CD4-positive, alpha-beta T cell treated with Interleukin-1 beta for 1 hour (primary cell): ENCODE measurements around the gene KLB.
A peak's percentile ranks its signal among the peaks of the same experiment; 100 is the strongest.
"Not testable (repeated sequence)": the region's sequence is repeated elsewhere in the genome, so short reads cannot be mapped to it uniquely, and the experiment has no call there.

ENCODE experiments used
- DNase-seq, 2 donors: peaks; one replicate each; pipeline ENCODE4 v3.0.0-alpha.2; 2020 to 2022

The KLB gene

DNA sequence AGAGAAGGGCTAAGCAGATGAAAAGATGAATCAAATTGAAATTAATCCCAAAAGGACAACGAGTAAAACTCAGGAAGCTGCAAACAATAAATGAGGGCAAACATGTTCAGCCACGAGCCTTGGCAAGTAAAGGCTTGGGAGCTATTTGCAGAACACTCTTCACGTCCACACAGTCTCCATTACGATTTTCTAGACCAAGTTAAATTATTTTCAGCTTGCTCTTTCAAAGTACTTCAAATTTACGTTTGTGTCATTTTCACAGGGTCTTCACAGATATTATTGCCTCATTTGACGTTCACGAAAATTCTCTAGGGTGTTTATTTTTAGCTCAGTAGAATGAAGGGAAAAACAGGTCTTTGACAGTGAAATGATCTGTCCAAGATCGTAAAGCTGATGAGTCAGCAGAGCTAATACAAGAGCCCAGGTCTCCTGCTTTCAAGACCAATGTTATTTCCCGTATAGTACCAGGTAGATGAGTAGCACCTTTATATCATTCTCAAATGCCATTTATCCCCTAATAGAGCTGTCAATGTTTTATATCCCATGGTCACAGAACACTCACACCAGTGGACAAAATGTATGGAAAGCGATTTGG, 20.9 kb downstream of the KLB start:
- no peak for DNase-seq

DNA sequence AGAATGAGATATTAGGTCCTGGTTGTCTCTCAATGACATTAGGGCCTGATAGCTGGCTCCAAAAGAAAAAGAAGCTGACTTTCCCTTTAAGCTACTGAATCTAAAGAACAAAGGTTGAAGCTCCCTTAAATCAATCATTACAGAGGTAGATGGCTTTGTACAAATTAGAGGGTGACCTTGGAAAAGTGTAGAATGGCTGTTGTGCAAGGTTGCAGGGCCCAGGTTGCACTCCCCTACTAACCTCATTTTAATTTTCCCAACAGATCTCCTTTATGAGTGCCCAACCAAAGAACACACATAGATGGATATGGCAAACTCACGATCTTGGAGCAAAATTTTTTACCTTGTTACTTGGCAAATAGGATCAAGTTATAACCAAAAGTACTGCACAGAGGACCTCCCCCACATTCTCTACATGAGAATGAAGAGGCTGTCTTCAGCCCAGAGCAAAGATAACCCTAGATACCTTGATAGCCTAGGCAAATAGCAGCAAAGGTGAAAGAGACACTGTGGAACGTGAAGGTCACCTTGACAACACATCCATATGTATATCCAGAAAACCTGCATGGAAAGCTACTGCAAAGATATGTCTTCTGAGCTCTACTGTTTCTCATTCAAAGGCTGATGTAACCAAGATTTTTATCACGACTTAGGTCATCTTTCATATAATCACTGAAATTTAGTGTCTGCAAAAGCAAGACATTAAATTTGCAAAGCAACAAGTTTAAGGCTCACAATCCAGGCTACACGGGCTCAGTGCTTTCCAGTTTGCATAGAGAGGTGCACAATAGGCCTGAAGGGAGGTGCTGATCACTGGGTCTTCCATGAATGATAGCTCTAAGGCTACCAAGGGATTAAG, 23.0 kb downstream of the KLB start:
- DNase-seq: no peak

DNA sequence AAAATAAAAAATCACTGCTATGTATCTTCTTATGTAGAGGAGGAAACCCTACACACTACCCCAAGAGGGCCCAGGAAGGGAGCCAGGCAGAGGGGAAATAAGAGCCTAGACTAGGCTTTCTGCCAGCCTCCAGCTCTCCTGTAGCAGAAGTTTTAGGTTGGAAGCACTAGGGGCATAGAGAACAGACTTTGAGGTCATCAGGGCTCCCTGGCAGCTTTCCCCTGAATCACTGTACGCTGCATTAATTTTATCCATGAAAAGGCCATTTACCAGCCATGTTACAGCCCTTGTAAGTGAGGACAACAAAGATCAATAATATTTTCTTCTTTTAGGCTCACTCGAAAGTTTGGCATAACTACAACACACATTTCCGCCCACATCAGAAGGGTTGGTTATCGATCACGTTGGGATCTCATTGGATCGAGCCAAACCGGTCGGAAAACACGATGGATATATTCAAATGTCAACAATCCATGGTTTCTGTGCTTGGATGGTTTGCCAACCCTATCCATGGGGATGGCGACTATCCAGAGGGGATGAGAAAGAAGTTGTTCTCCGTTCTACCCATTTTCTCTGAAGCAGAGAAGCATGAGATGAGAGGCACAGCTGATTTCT, 27.3 kb downstream of the KLB start:
- DNase-seq: no peak

DNA sequence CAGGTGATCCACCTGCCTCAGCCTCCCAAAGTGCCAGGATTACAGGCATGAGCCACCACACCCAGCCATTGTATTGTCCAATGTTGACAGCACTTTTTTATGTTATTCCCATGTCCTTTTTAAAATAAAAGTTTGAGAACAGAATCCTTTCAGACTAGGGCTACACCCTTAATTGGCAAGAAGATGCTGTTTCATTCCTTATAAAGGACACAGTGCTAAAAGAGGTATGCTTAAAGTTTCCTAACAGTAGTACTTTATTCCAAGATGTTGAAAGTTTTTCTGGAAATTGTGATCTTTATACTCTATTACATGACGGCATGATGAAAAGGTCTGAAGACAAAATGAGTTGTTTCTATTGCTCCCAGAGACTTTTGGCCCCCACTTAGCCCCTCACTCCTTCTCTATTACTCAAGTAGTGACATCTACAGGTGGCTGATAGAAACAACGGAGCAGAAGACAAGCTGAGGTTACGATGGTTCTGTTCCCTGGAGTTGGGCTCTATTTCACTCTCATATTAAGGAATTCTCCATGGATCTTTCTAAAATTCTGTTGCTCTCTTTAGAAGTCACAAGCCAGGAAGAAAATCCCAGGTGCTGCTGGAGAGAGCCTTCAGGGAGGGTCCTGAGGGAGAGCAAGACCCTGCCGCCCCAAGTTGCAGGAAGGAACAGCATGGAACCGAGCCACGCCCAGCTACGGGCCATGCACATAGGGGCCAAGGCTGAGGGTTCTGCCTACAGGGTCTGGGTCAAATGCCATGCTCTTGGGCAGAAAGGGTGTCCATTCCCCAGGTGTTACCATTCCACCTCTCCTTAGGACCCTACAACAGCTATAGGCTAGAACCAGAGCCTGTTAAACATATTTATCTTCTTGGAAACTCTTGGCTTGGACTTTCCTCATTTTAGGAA, 29.2 kb downstream of the KLB start:
- no peak for DNase-seq

DNA sequence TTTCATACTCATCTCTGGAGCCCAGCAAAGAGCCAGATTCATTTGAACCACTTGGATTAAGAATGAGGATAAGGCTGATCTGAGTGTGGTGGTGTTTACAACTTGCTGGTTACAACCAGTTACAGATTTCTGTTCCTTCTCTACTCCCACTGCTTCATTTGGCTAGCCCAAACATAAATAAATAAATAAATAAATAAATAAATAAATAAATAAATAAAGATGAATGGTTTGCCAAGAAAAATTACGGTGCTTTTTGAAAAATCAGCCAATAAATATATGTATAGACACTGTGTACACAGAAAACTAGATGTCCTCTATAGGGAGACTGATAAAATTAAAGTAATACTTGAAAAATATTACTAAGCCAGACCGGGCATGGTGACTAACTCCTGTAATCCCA, 34.9 kb downstream of the KLB start:
- no peak for DNase-seq

DNA sequence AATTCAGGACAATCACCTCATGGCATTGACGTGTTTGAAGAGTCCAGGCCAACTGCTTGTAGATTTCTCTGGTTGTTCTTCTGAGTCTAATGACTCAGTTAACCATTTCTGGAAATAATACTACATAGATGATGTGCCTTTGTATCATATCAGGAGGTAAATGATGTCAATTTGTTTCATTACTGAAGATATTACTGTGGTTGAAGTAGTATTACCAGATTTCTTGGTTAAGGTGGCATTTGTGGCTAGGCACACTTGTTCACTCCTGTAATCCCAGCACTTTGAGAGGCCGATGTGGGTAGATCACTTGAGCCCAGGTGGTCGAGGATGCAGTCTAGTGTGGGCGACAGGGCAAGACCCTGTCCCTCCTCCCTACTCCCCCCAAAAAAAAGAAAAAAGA, 36.3 kb downstream of the KLB start:
- DNase-seq: no peak

DNA sequence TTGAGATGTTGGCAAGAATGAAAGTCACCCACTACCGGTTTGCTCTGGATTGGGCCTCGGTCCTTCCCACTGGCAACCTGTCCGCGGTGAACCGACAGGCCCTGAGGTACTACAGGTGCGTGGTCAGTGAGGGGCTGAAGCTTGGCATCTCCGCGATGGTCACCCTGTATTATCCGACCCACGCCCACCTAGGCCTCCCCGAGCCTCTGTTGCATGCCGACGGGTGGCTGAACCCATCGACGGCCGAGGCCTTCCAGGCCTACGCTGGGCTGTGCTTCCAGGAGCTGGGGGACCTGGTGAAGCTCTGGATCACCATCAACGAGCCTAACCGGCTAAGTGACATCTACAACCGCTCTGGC, 39.7 kb downstream of the KLB start:
- DNase-seq: no peak

DNA sequence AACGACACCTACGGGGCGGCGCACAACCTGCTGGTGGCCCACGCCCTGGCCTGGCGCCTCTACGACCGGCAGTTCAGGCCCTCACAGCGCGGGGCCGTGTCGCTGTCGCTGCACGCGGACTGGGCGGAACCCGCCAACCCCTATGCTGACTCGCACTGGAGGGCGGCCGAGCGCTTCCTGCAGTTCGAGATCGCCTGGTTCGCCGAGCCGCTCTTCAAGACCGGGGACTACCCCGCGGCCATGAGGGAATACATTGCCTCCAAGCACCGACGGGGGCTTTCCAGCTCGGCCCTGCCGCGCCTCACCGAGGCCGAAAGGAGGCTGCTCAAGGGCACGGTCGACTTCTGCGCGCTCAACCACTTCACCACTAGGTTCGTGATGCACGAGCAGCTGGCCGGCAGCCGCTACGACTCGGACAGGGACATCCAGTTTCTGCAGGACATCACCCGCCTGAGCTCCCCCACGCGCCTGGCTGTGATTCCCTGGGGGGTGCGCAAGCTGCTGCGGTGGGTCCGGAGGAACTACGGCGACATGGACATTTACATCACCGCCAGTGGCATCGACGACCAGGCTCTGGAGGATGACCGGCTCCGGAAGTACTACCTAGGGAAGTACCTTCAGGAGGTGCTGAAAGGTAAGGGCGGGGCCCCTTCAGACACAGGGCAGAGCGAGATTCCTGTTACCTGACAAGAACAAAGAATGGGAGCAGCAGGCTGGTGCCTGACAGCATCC, 40.3 kb downstream of the KLB start:
- DNase-seq: peak; percentile 58 to 84

DNA sequence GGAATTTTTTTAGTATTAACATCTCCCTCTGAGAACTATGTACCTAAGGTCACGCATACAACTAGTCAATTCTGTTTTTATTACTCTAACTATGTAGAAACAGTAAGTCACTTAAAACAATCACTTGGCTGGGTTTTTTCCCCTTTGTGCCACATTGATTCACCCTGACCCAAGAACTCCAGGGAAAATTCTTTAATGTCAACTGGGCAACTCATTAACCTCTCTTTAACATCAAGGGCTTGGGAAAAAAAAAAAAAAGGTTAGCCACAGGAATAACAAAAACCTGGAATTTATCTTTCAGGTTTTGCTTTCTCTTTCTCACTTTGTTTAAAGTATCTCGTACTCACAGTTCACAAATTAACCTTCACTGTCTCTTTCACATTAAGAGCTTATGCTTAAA, 43.9 kb downstream of the KLB start:
- DNase-seq: no peak

DNA sequence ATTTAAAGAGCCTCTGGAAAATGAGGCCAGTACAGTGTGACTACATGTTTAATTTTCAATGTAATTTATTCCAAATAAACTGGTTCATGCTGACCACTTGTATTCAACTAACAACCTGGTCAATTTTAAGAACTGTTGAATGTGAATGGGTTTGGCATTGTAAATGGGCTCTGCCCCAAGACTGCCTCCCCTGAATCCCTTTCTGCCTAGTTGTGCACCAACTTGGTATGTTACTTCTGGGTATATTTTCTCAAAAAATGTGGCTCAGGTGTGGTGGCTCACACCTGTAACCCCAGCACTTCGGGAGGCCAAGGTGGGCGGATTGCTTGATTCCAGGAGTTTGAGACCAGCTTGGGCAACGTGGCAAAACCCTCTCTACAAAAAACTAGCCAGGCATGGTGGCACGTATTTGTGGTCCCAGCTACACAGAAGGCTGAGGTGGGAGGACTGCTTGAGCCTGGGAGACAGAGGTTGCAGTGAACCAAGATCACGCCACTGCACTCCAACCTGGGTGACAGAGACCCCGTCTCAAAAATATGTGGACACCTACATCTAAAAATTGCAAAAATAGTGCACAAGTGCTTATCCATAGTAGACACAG, 44.8 kb downstream of the KLB start:
- no peak for DNase-seq

DNA sequence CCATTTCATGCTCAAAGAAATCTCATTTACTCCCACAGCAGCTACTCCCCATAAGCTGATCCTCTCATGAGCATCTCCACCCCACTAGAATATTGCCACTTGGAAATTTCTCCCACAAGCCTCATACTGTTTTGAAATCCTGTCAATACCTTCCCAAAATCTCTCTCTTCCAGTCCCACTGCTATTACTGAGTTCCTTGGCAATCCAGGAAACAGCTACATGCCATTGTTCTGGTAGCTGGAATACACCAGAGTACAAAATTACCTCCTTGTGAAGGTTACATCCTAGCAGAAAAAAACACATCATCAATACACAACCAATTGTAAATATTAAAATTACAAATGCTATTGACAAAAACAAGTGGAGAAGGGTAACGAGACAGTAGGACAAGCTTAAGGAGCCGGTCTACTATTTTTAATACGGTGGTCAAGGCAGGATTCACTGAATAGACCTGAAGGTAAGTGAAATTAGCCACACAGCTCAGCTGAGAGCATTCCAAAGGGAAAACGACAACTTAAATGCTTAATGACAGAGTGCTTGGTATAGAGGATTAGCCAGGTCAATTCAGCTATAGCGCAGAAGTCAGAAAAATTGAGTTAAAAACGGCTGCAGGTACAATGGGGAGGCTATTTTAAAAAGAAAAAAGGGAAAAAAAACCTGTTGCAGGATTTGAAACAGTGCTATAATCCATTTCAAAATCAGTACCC, 45.6 kb downstream of the KLB start:
- no peak for DNase-seq

DNA sequence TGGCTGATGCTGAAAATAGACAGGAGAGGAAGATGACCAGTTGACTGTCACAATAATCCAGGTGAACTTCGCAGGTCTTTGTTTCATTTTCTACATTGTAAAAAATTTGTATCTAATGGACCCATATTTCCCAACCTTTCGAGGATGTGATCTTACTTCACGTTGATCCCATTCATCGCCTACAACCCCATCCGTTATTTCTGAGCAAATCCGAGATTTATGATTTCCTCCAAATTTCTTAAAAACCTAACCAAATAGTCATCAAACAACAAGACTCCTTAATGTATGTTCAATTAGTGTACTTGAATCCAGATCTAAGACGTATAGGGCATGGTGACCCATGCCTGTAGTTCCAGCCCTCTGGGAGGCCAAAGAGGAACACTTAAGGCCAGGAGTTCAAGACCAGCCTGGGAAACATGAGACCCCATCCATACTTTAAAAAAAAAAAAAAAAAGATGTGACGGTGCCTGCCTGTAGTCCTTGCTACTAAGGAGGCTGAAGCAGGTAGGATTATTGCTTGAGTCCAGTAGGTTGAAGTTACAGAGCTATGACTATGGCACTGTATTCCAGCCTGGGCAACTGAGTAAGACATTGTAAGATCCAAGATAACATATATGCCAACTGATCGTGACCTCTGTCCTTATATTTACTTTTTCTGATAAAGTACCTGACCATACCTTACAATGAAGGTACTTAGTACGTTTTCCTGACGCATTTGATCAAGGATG, 46.3 kb downstream of the KLB start:
- DNase-seq: no peak

DNA sequence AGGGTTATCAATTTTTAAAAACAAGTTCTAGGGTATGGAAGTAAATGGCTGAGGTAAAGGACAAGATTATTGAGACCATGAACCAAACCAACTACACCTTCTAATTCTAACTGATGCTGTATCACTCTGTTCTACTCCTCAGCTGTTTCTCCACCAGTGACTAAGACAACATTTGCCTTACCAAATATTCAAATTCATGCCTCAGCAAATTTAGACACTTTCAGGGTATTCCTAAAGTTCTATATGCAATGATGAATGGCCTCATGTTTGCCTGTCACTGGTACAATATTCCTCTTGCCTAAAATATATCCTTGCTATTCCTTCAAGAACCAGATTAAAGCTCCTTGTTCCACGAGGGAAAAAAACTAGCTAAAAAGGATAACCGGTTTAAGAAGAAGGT, 47.0 kb downstream of the KLB start:
- DNase-seq: no peak

DNA sequence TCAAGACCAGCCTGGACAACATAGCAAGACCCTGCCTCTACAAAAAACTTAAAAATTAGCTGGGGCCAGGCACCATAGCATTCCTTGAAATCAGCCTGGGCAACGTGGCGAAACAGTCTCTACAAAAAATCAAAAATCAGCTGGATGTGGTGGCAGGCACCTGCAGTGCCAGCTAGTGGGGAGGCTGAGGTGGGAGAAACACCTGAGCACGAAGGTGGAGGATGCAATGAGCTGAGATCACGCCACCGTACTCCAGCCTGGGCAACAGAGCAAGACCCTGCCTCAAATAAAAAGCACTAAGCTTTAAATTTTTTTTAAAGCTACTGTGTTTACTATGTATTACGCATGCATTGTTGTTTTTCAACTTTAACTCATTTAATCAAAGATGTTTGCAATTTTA, 48.8 kb downstream of the KLB start:
- no peak for DNase-seq

DNA sequence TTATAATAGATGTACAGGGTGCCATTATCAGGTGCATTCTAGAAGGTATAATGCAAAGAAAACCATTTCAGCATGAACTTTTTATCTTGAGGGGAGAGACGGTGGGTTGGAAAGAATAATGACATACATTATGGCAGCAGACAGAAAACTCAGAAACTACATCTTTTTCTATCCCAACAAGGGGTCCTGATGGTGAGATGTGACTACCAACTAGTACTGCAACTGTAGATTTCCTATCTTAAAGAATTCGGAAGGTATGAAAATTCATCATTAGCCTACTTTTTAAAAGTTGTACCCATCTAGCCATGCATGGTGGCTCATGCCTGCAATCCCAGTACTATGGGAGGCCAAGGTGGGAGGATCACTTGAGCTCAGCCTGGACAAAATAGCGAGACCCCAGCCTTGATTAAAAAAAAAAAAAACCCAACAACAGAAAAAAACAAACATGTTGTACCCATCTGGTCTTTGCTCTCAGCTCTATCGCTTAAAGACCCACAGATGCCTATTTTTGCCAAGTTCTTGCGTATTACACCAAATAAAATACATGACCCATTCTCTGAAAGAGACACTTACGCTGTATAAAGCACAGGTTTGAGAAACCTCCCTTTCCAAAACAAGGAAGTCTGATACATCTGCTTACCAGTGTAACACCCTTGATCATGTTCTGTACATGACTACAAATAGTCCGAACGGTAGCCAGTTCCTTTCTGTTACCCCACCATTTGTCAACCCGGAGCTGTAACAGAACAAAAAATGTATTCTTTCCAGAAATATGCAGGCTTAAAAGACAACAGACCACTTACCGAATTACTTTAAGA, 50.4 kb downstream of the KLB start:
- DNase-seq: no peak

DNA sequence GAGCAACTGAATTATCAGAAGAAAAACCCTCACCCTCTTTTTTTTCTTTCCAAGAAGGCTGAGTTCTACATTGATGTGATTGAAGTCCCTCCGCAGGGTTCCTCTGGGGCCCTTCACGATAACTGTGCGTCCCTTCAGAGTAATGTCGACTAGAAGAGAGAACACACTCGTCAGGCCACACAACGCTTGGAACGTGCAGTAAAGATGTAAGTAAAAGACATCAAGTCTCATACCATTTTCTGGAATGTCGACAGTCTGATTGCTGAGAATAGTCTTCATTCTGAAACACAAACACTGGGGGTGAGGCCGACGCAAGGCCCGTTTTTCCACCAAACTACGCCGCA, 51.4 kb downstream of the KLB start:
- not testable (repeated sequence) for DNase-seq

DNA sequence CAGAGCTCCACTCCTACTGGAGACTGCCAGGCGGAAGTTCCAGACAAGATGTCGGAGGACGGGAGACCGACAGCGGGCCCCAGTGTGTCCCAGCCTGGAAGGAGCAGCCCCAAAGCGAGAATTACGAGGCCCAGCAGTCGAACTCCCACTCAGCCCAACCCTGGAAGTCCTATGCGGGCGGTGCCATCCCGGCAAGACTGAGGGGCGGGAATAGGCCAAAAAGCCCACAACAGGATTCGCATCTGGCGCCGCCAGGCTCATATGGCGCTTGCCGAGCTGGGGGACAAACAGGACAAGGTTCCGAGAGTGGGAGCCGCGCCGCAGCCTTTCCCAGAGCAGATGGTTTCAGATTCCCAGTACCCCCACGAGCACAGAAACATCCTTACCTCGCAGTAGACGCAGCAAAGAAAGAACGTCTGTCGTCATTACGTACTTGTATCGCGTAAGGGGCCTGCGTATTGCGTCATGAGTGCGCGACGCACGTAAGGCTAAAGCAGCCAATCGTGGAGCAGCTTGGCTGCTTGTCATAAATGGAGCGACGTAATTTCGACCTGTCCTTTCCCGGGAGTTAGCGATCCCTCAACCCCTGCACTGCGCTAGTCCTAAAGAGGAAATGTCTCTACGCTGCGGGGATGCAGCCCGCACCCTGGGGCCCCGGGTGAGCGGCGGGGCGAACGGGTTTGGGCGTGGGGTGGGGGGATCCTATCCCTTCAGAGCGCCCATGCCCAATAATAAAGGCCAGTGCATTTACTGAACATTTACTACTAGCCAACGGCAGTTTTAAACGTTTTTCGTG, 52.0 kb downstream of the KLB start, which contains the start of the genes LIAS and RPL9:
LIAS (plus strand) TSS at position 552 of the 796 bp plus-strand sequence; CDS start at position 614, 62 bp downstream.
RPL9 (minus strand) TSS at position 418 of the 796 bp plus-strand sequence. CDS start 483 bp downstream, outside the sequence.
- DNase-seq: peak; percentile 95 to 96

DNA sequence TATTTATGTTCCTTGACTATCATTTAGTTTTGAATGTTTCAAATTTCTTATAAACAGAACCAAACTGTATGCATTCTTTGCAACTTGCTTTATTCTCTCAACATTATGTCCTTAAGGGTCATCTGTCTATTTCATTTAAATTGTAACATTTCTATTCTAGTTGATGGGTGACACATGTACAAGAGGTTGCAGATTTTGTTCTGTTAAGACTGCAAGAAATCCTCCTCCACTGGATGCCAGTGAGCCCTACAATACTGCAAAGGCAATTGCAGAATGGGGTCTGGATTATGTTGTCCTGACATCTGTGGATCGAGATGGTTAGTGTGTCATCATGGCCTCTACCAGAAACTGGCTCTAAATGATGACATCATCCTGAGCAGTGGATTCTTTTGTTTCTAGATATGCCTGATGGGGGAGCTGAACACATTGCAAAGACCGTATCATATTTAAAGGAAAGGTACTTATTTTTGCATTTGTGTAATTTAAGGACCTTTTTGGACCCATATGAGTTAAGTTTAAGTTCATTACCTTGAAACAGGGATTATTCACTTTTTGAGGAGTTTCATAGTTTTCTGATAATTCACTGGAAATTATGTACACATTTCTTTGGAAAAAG, 58.3 kb downstream of the KLB start:
- DNase-seq: no peak
